Loucy (cell line): ENCODE data around the gene USP5.
"Not testable (repeated sequence)": the region's sequence is repeated elsewhere in the genome, so short reads cannot be mapped to it uniquely, and the experiment has no call there.

Experiments
- CTCF ChIP-seq: fragments of 200-600 bp; sonication (generic); conservative IDR thresholded peaks from 2 replicates; pipeline ENCODE4 v1.5.1; 2014; ENCODE audit warnings: mild to moderate bottlenecking, antibody characterized with exemption, low read length
- EZH2phosphoT487 ChIP-seq: fragments of 200-600 bp; IDR thresholded peaks from 2 replicates; pipeline ENCODE4 v1.6.1; 2018; ENCODE audit warnings: antibody characterized with exemption, mild to moderate bottlenecking, moderate library complexity, borderline replicate concordance

- TF ChIP-seq CTCF, EZH2phosphoT487: not testable (repeated sequence)
These were observed 34.5 kb downstream of the USP5 start for GRCh38 chr12:6886206-6886999.
